HL-60 (cell line): Measurements from ENCODE around the gene ROR1.

Experiments used
- CTCF ChIP-seq: IDR thresholded peaks from one replicate; pipeline ENCODE4 v1.5.1; 2011; ENCODE audit warnings: low read length, control low read depth, inconsistent platforms; ENCODE audit not compliant: insufficient read depth
- GABPA ChIP-seq: IDR thresholded peaks from 2 replicates; pipeline ENCODE4 v1.6.1; 2012; ENCODE audit warnings: low read depth
- POLR2AphosphoS5 ChIP-seq: IDR thresholded peaks from 2 replicates; pipeline ENCODE4 v1.6.1; 2012; ENCODE audit warnings: low read depth
- REST ChIP-seq: IDR thresholded peaks from 2 replicates; pipeline ENCODE4 v1.6.1; 2012; ENCODE audit warnings: low read depth; ENCODE audit not compliant: insufficient replicate concordance
- SPI1 ChIP-seq: IDR thresholded peaks from 2 replicates; pipeline ENCODE4 v1.6.1; 2012; ENCODE audit warnings: low read depth, mild to moderate bottlenecking, borderline replicate concordance

GRCh38 chr1:63984257-63984929, 210.6 kb downstream of the ROR1 start:
- TF ChIP-seq CTCF = no peak
- no peak for TF ChIP-seq POLR2AphosphoS5
- no peak for TF ChIP-seq GABPA
- no peak for TF ChIP-seq SPI1
- no peak for TF ChIP-seq REST
